HepG2 (cell line): ENCODE data around the gene PTX4. TPM values are rescaled to one million over a fixed set of nuclear protein-coding genes. Genes with fewer than 3 reads are reported as not detected.
A peak's percentile ranks its signal among the peaks of the same experiment; 100 is the strongest.

Experiments
- AHR ChIP-seq: IDR thresholded peaks from 2 replicates; pipeline ENCODE4 v1.6.1; 2018; ENCODE audit warnings: missing genetic modification reagents, missing compliant biosample characterization
- GTF2F1 ChIP-seq: fragments of 150-350 bp; IDR thresholded peaks from 2 replicates; pipeline ENCODE4 v1.6.1; 2014; ENCODE audit warnings: low read length
- HCFC1 ChIP-seq: fragments of 150-350 bp; IDR thresholded peaks from 2 replicates; pipeline ENCODE4 v1.6.1; 2014; ENCODE audit warnings: low read depth, low read length
- HMGA1 ChIP-seq: sonication (generic); formaldehyde crosslinking; conservative IDR thresholded peaks from 2 replicates; pipeline ENCODE4 v1.4.0; 2020; ENCODE audit warnings: missing genetic modification reagents
- HNRNPH1 ChIP-seq: fragments of 200-400 bp; formaldehyde crosslinking; optimal IDR thresholded peaks from 2 replicates; pipeline ENCODE3; 2017; ENCODE audit warnings: mild to moderate bottlenecking, low read depth, low read length
- MYC ChIP-seq: sonication (generic); formaldehyde crosslinking; IDR thresholded peaks from 2 replicates; pipeline ENCODE4 v1.9.0; 2021; ENCODE audit warnings: missing genetic modification reagents, borderline replicate concordance
- MZF1 ChIP-seq: sonication (generic); formaldehyde crosslinking; IDR thresholded peaks from 2 replicates; pipeline ENCODE4 v1.8.1; 2023; ENCODE audit warnings: mild to moderate bottlenecking, missing genetic modification reagents, borderline replicate concordance
- NFYB ChIP-seq: sonication (generic); formaldehyde crosslinking; IDR thresholded peaks from 2 replicates; pipeline ENCODE4 v1.4.0; 2020; ENCODE audit warnings: missing genetic modification reagents
- PAWR ChIP-seq: sonication (generic); formaldehyde crosslinking; IDR thresholded peaks from 2 replicates; pipeline ENCODE4 v1.4.0; 2020; ENCODE audit warnings: missing genetic modification reagents, mild to moderate bottlenecking, borderline replicate concordance
- PCBP2 ChIP-seq: fragments of 200-400 bp; formaldehyde crosslinking; optimal IDR thresholded peaks from 2 replicates; pipeline ENCODE3; 2018; ENCODE audit warnings: low read length, low read depth; ENCODE audit not compliant: poor library complexity, severe bottlenecking
- REXO4 ChIP-seq: sonication (generic); formaldehyde crosslinking; IDR thresholded peaks from 2 replicates; pipeline ENCODE4 v1.8.0; 2022; ENCODE audit warnings: missing genetic modification reagents, mild to moderate bottlenecking, borderline replicate concordance
- RNF2 ChIP-seq: fragments of 450-650 bp; conservative IDR thresholded peaks from 2 replicates; pipeline ENCODE4 v1.6.1; 2016; ENCODE audit warnings: low read depth
- SOX6 ChIP-seq, 2 experiments: fragments of 450-650 bp in 1 of 2; sonication (generic) in 1 of 2; formaldehyde crosslinking in 1 of 2; IDR thresholded peaks; 2 replicates each; pipeline versions ENCODE4 v1.4.0 to v1.6.1; 2017 to 2020; ENCODE audit warnings: antibody characterized with exemption in 1 of 2, mild to moderate bottlenecking in 1 of 2, missing genetic modification reagents in 1 of 2
- SRSF4 ChIP-seq: fragments of 200-400 bp; formaldehyde crosslinking; IDR thresholded peaks from one replicate; pipeline ENCODE4 v1.6.1; 2018; ENCODE audit warnings: mild to moderate bottlenecking, low read depth, low read length, moderate library complexity; ENCODE audit not compliant: poor library complexity, severe bottlenecking
- ZBTB38 ChIP-seq: sonication (generic); formaldehyde crosslinking; IDR thresholded peaks from 2 replicates; pipeline ENCODE4 v1.5.1; 2020; ENCODE audit warnings: mild to moderate bottlenecking, missing genetic modification reagents
- ZBTB7B ChIP-seq: sonication (generic); formaldehyde crosslinking; IDR thresholded peaks from 2 replicates; pipeline ENCODE4 v1.4.0; 2020; ENCODE audit warnings: missing genetic modification reagents
- ZC3H13 ChIP-seq: sonication (generic); formaldehyde crosslinking; IDR thresholded peaks from 2 replicates; pipeline ENCODE4 v1.8.1; 2023; ENCODE audit warnings: mild to moderate bottlenecking, missing genetic modification reagents, moderate library complexity
- ZFP36L1 ChIP-seq: sonication (generic); formaldehyde crosslinking; IDR thresholded peaks from 2 replicates; pipeline ENCODE4 v1.8.0; 2022; ENCODE audit warnings: mild to moderate bottlenecking, missing genetic modification reagents, moderate library complexity
- ZKSCAN5 ChIP-seq: sonication (generic); formaldehyde crosslinking; IDR thresholded peaks from 2 replicates; pipeline ENCODE4 v1.5.1; 2020; ENCODE audit warnings: mild to moderate bottlenecking, missing genetic modification reagents
- ZNF12 ChIP-seq: sonication (generic); formaldehyde crosslinking; IDR thresholded peaks from 2 replicates; pipeline ENCODE4 v1.5.0; 2020; ENCODE audit warnings: missing genetic modification reagents
- ZNF850 ChIP-seq: sonication (generic); formaldehyde crosslinking; conservative IDR thresholded peaks from 2 replicates; pipeline ENCODE4 v1.9.0; 2021; ENCODE audit warnings: mild to moderate bottlenecking, missing genetic modification reagents
- ZNF878 ChIP-seq: sonication (generic); formaldehyde crosslinking; IDR thresholded peaks from 2 replicates; pipeline ENCODE4 v1.8.1; 2023; ENCODE audit warnings: mild to moderate bottlenecking, missing genetic modification reagents, moderate library complexity
- polyA plus RNA-seq, 8 experiments: library from polyadenylated mRNA; depleted of rRNA in 3 of 8; stranded (reverse) in 7 of 8; unstranded in 1 of 8; fragments of >200 nt; fragmentation: Illumina TruSeq in 4 of 8; extraction: Trizol in 4 of 8; gene quantifications; 2 replicates each; pipeline versions ENCODE4 v1.2.1 to v1.2.3, GENCODE V29; 2011 to 2016; ENCODE audit warnings: low read depth in 4 of 8, missing spikeins in 1 of 8, mixed read lengths in 1 of 8; ENCODE audit not compliant: insufficient read depth in 1 of 8
- total RNA-seq, 5 experiments: library from RNA; depleted of rRNA; stranded (reverse); fragments of >200 nt; fragmentation: Illumina TruSeq; extraction: Trizol; gene quantifications; 2 replicates each; pipeline ENCODE4 v1.2.3, GENCODE V29; 2016; ENCODE audit warnings: low read depth in 1 of 5
- TF ChIP-seq, protein P1 (sequence below): IDR thresholded peaks from 2 replicates; pipeline ENCODE4 v1.6.1; 2012; ENCODE audit warnings: low read depth, low read length, improper control_type of control experiment
- TF ChIP-seq, protein P2 (sequence below): IDR thresholded peaks from 2 replicates; pipeline ENCODE4 v1.6.1; 2016; ENCODE audit warnings: missing genetic modification reagents, missing compliant biosample characterization
- TF ChIP-seq, protein P3 (sequence below): IDR thresholded peaks from 2 replicates; pipeline ENCODE4 v1.6.1; 2016; ENCODE audit warnings: low read depth, borderline replicate concordance

PTX4 gene
- total and polyA plus RNA-seq, 2 of the 13 experiments (the other 11 are each of a cell fraction or from before 2014, with no cell fraction given), result 0.04 TPM; not detected in 1

DNA sequence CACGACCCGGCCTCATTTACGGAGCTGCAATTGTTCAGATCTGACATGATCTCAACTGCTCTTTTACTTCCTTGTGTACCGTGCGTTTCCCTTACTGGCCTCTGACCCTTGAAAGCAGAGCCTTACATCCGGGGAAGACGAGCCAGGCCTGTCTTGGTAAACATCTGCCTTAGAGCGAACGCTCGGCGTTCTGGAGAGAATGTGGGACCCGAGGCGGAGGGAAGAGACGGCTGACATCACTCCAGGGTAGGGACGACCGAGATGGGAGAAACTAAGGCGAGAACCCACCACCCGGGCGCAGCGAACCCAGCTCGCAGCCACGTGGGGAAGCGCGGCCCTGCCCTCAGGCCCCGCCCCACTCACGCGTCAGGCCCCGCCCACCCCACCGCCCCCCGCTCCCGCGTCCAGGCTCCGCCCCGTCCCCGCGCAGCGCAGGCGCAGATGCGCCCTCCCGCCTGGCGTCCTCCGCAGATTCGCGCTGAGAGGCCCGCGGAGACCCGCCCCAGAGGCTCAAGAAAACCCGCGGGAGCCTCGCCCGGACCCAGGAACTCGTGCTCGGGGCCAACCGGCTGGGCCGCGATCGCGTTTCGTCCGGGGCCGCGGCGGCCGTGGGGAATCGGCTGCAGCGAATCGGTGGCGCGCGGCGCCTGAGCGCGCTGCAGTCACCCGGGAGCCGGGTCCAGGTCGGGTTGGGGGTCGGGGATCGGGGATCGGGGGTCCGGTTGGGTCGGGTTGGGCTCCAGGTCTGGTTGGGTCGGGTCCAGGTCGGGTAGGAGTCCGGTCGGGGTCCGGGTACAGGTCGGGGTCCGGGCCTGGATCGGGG lies 4.4 kb upstream of the PTX4 start, which contains the start of gene TELO2 (continued):
- no peak; the same call in 1 of the 2 replicates for TF ChIP-seq HCFC1
- TF ChIP-seq, protein P1, sequence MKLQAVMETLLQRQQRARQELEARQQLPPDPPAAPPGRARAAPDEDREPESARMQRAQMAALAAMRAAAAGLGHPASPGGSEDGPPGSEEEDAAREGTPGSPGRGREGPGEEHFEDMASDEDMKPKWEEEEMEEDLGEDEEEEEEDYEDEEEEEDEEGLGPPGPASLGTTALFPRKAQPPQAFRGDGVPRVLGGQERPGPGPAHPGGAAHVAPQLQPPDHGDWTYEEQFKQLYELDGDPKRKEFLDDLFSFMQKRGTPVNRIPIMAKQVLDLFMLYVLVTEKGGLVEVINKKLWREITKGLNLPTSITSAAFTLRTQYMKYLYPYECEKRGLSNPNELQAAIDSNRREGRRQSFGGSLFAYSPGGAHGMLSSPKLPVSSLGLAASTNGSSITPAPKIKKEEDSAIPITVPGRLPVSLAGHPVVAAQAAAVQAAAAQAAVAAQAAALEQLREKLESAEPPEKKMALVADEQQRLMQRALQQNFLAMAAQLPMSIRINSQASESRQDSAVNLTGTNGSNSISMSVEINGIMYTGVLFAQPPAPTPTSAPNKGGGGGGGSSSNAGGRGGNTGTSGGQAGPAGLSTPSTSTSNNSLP, result no peak
- peak; percentile 25; the same call in 1 of the 2 replicates for TF ChIP-seq NFYB (CRISPR knock-in tag)
- TF ChIP-seq, protein P2, sequence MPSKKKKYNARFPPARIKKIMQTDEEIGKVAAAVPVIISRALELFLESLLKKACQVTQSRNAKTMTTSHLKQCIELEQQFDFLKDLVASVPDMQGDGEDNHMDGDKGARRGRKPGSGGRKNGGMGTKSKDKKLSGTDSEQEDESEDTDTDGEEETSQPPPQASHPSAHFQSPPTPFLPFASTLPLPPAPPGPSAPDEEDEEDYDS (CRISPR knock-in tag), result peak; percentile 40; the same call in 1 of the 2 replicates
- no peak for TF ChIP-seq ZFP36L1 (CRISPR knock-in tag)
- TF ChIP-seq GTF2F1, result no peak
- no peak for TF ChIP-seq PAWR (CRISPR knock-in tag)
- no peak for TF ChIP-seq HMGA1 (CRISPR knock-in tag)
- TF ChIP-seq ZNF878 (CRISPR knock-in tag), result no peak
- peak; percentile 89 for TF ChIP-seq MYC (CRISPR knock-in tag)
- no peak for TF ChIP-seq REXO4 (CRISPR knock-in tag)
- no peak for TF ChIP-seq HNRNPH1
- no peak for TF ChIP-seq PCBP2
- TF ChIP-seq RNF2, result peak; percentile 81
- no peak for TF ChIP-seq SOX6 (IDR thresholded peaks at IDR 0.05)
- no peak; the same call in 1 of the 2 replicates for TF ChIP-seq SOX6 (CRISPR knock-in tag; IDR thresholded peaks at IDR 0.05)
- TF ChIP-seq, protein P3, sequence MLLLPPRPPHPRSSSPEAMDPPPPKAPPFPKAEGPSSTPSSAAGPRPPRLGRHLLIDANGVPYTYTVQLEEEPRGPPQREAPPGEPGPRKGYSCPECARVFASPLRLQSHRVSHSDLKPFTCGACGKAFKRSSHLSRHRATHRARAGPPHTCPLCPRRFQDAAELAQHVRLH (CRISPR knock-in tag), result peak; percentile 40; the same call in 1 of the 2 replicates
- no peak for TF ChIP-seq ZNF12 (CRISPR knock-in tag)
- TF ChIP-seq ZNF850 (CRISPR knock-in tag), result no peak
- TF ChIP-seq AHR (CRISPR knock-in tag), result no peak
- TF ChIP-seq ZKSCAN5 (CRISPR knock-in tag), result no peak
- TF ChIP-seq ZC3H13 (CRISPR knock-in tag), result no peak
- no peak for TF ChIP-seq SRSF4
- TF ChIP-seq MZF1, result no peak
- peak; percentile 73; the same call in 1 of the 2 replicates for TF ChIP-seq ZBTB38
- TF ChIP-seq ZBTB7B, result 0 out of 2 replicates have a peak, but pooled peaks have one; percentile 29
- TF ChIP-seq, all 625 proteins: peak for 164
